MM.1S (cell line): ENCODE results near the gene PSMA5.

Source experiments
- CTCF ChIP-seq: fragments of 300-600 bp; sonication (generic); IDR thresholded peaks from 2 replicates; pipeline ENCODE4 v1.5.1; 2016; ENCODE audit warnings: antibody characterized with exemption, low read length, mixed read lengths
- EZH2 ChIP-seq: fragments of 300-600 bp; sonication (generic); optimal IDR thresholded peaks from 2 replicates; pipeline ENCODE3; 2017; ENCODE audit warnings: low read depth, mild to moderate bottlenecking, antibody characterized with exemption, low read length, mixed read lengths
- EZH2phosphoT487 ChIP-seq: fragments of 300-600 bp; sonication (generic); IDR thresholded peaks from 2 replicates; pipeline ENCODE4 v1.6.1; 2018; ENCODE audit warnings: antibody characterized with exemption, low read length

DNA sequence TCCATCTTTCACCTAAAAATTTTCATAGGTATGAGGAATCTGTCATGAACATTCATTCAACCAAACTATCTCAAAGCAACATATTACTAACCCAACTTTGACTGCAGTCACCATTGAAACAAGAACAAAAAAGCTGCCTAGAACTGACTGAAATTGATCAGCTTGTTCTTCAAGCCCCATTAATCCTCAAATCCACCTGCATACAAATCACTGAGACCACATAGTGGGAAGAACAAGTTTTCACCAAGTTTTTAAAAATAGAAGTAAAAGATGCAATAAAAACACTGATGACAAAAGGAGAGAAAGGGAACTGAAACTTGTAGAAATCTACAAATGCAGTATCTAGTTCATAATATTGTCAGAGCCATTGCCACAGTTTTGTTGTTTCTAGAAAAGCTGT is 34.6 kb downstream of the PSMA5 start:
- TF ChIP-seq CTCF = no peak
- TF ChIP-seq EZH2phosphoT487 = no peak
- no peak for TF ChIP-seq EZH2
